ENCODE data around the gene SLC37A1.

- no peak for TF ChIP-seq POLR2AphosphoS5 (IDR thresholded peaks at IDR 0.05; ENCODE audit: low read depth)
- no peak for TF ChIP-seq CTCF (IDR thresholded peaks at IDR 0.05; ENCODE audit: insufficient read depth, low read length)
- no peak for TF ChIP-seq REST (IDR thresholded peaks at IDR 0.05; ENCODE audit: insufficient replicate concordance, low read depth)
These were observed 56.7 kb downstream of the SLC37A1 start for GRCh38 chr21:42570362-42570761.
